Stimulated activated CD8-positive, alpha-beta memory T cell treated with anti-CD3 and anti-CD28 coated beads, Interleukin-4, amount 100 ng/mL, for 1 hour (primary cell): ENCODE results near the gene RHOD.

Experiments
- DNase-seq, 2 donors: peaks; one replicate each; pipeline ENCODE4 v3.0.0-alpha.2; 2020; ENCODE audit warnings: low read depth in 2 of 2, low spot score in 1 of 2

RHOD gene

GRCh38 chr11:67031791-67032561, 24.7 kb upstream of the RHOD start:
- DNase-seq = no peak

GRCh38 chr11:67032830-67033551, 23.7 kb upstream of the RHOD start:
- no peak for DNase-seq

GRCh38 chr11:67033661-67034166, 22.9 kb upstream of the RHOD start:
- DNase-seq = no peak

DNA sequence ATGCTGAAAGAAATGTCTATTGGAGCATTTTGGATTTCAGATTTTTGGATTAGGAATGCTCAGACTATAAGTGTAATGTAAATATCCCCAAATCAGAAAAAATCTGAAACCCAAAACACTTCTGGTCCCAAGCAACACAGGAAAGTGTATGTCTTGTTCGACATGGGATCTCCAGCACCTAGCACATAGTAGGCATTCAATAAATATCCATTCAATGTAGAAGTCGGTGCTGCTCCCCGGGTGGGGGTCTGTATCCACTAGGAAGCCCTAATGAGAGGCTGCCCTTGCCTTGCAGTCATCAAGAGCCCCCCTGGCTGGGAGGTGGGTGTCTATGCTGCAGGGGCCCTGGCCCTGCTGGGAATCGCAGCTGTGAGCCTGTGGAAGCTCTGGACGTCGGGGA, 22.3 kb upstream of the RHOD start:
- DNase-seq = no peak

- no peak for DNase-seq
Observed at GRCh38 chr11:67040147-67040546, 16.5 kb upstream of the RHOD start.

DNA sequence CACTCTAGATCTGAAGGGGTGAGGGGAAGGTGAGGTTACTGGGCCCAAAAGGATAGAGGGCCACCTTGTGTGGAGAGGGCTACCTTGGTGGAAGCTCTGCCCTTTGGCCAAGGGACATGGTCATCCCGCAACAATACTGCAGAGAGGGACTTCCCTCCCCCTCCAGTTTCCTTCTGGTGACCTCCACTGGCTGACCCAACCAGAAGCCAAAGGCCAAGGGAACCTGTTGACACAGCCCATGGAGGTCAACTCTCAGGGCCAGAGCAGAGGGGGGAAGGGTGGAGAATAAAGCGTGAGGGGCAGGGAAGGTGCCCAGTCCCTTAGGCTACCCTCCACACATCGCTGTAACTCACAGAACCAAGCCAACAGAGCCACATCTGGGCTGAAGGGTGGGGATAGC, 15.0 kb upstream of the RHOD start:
- no peak for DNase-seq

DNA sequence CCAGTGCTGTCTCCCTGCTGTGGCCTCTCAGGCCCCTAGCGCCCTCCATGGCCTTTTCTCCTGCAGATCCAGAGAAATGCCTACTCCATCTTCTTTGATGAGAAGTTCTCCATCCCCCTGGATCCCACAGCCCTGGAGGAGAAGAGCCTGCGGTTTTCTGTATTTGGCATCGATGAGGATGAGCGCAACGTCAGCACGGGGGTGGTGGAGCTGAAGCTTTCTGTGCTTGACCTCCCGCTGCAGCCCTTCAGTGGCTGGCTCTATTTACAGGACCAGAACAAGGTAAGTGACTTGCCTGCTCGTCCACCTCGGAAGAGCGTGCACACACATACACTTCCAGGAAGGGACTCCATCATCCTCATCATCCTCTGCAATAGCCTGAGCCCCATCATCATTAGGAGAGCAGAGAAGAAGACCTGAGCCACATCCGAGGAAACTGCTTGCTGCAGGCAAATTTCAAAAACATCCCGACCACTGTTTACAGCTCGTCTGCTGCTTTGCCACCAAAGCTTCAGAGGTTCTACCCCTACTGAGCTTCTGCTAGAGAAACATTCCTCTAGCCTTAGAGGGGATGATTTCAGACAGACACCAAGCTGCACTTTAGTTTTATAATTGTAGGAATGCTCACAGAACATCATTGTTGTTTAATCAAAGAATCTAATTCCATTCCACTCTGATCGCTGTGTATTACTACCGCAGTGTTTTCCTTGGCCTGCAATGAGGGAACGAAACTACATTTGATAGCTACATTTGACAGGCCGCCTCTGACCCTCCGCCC, 12.9 kb upstream of the RHOD start:
- DNase-seq = no peak

DNA sequence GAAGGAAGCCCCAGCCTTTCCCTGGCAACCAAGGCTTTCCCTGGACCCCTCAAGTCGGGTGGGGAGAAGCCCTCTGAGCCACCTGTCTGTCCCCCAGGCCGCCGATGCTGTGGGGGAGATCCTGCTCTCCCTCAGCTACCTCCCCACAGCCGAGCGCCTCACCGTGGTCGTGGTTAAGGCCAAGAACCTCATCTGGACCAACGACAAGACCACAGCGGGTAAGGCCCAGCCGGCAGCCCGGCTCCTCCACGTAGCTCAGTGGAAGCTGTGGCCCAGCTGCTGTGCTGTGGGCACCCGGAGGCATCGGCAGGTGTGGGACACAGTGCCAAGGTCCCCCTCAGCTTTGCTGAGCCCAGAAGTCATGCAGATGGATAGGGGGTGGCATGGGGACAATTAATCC, 12.2 kb upstream of the RHOD start:
- DNase-seq = no peak

DNA sequence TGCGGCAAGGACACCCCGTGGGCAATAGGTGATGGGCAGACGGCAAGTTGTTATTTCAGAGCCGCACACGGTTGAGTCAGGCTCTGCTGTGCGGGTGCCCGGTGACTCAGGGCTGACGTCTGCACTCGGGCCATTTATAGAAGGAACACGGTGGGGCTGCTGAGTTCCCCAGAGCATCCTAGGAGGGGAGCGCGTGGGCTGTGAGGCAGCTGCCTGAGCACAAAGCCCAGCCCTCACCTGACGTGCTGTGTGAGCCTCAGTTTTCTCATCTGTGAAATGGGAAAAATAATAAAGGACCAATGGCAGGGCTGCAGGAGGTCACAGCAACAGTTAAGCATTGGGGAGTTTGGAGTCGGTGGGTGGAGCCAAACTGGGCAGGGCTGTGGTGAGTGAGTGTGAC, 11.3 kb upstream of the RHOD start:
- no peak for DNase-seq

DNA sequence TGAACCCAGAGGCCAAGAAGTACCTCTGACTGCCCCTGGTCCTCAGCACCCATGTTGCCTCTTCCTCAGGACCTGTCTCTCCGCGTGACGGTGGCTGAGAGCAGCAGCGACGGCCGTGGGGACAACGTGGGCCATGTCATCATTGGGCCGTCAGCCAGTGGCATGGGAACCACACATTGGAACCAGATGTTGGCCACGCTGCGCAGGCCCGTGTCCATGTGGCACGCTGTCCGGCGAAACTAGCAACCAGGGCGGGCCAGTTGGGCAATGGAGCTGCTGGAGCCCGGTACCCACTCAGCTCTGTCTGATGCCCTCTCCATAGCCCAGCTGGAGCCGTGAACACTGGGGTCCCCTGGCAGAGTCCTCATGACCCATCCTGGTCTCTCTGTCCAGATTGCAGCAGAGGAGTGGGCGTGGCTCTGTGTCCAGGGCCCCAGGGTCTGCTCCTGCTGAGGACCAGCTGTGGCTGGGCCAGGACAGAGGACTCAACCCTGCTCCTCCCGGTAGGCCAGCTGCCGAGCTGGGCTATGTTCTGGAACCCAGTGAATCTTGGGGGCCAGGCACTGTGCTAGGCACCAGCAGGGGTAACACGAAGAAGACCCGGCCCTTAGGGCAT, 8.0 kb upstream of the RHOD start:
- no peak for DNase-seq

DNA sequence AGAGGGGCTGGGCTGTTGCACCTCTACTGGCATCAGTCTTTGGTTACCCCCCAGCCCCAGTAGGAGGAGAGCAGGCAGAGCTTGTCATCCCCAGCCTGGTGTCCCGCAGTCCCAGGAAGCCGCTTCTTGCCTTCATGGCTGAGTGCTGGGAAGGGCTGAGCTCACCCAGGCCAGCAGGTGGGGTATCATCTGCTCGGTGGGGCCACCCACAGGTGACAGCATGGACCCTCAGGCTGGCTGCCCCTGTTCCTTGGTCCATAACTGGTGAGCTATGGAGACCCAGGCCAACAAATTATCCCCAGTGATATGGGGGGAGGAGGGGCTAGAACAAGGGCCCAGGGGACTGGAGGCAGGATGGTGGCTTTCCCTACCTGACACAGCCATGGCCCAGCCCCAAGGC, 6.5 kb upstream of the RHOD start:
- DNase-seq = no peak

- DNase-seq = no peak
Observed at GRCh38 chr11:67051180-67051893, 5.3 kb upstream of the RHOD start.

DNA sequence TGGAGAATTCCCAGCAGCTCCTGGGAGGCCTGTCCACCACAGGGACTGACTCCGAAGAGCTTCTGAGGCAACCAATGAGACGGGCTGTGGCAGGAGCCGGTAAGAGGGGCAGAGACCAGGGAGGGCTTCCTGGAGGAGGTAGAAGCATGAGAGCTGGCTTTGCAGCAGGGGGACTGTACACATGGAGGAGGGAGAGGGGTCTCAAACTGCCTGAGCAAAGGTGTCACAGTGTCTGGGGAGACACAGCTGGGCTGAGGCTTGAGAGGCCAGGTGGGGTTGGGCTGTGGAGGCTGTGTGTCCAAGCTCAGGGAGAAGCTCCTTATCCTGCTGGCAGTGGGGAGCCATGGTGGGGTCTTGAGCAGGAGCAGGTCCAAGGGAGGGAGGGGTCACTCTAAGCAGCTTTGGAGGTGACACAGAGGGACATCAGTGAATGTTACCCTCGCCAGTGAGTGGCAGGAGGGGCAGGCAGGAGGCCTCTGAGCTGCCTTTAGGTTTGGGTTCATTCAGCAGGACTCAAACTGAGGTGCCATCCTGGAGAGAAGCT, 4.6 kb upstream of the RHOD start:
- DNase-seq = no peak

GRCh38 chr11:67052891-67053290, 3.8 kb upstream of the RHOD start:
- no peak for DNase-seq

GRCh38 chr11:67053896-67054329, 2.7 kb upstream of the RHOD start:
- no peak for DNase-seq

- DNase-seq = no peak
Observed at GRCh38 chr11:67054346-67054835, 2.3 kb upstream of the RHOD start.

GRCh38 chr11:67054836-67055523, 1.7 kb upstream of the RHOD start:
- no peak for DNase-seq

DNA sequence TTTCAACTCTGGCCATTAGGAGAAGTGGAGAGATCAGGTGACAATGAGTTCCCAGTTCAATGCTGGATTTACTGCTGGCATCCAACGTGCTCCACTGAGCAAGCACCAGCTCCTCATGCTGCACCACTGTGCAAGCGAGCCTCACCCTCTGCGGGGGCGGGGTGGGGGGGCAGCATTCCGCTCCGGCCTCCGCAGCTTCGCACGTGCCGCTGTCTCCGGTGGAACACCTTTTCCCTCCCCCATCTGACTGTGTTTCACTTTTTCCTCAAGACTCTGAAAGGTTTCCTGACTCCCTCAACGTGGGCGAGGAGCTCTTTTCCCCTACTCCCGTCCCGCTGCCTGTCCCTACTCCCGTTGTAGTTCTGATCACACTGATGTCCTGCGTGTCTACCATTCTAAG, 835 bp upstream of the RHOD start:
- DNase-seq = no peak

- no peak for DNase-seq
Observed at GRCh38 chr11:67057205-67057672, 592 bp downstream of the RHOD start.

GRCh38 chr11:67058506-67058905, 1.9 kb downstream of the RHOD start:
- no peak for DNase-seq
